Hepatocyte (in vitro differentiated cells): ENCODE measurements around the gene RGS19. TPM values are rescaled to one million over a fixed set of nuclear protein-coding genes. Genes with fewer than 3 reads are reported as not detected.

ENCODE experiments used
- DNase-seq: peaks from one replicate; pipeline ENCODE4 v3.0.0-alpha.2; 2016; ENCODE audit warnings: low spot score
- H2AFZ ChIP-seq: fragments of 200-600 bp; sonication (generic); 2 replicates; pipeline ENCODE4 v1.6.0; 2016; ENCODE audit warnings: antibody characterized with exemption, mild to moderate bottlenecking
- H3K27ac ChIP-seq: fragments of 200-600 bp; sonication (generic); 2 replicates; pipeline ENCODE4 v1.5.1; 2016; ENCODE audit warnings: mild to moderate bottlenecking
- H3K27me3 ChIP-seq: fragments of 200-600 bp; sonication (generic); 2 replicates; pipeline ENCODE4 v1.6.1; 2016
- H3K36me3 ChIP-seq: fragments of 200-600 bp; sonication (generic); replicated peaks from 2 replicates; pipeline ENCODE4 v1.5.1; 2016; ENCODE audit warnings: low read depth; ENCODE audit not compliant: insufficient read depth
- H3K4me1 ChIP-seq: fragments of 200-600 bp; sonication (generic); 2 replicates; pipeline ENCODE4 v1.5.1; 2016; ENCODE audit warnings: mild to moderate bottlenecking, moderate library complexity; ENCODE audit not compliant: insufficient read depth
- H3K4me2 ChIP-seq: fragments of 200-600 bp; sonication (generic); 2 replicates; pipeline ENCODE4 v1.6.0; 2016
- H3K4me3 ChIP-seq: fragments of 200-600 bp; sonication (generic); 2 replicates; pipeline ENCODE4 v1.5.1; 2016; ENCODE audit warnings: mild to moderate bottlenecking
- H3K79me2 ChIP-seq: fragments of 200-600 bp; sonication (generic); 2 replicates; pipeline ENCODE4 v1.6.0; 2017; ENCODE audit warnings: mild to moderate bottlenecking
- H3K9me2 ChIP-seq: fragments of 200-600 bp; sonication (generic); replicated peaks from 2 replicates; pipeline ENCODE4 v1.6.0; 2017; ENCODE audit warnings: mild to moderate bottlenecking; ENCODE audit not compliant: insufficient read depth
- H3K9me3 ChIP-seq: fragments of 200-600 bp; sonication (generic); 2 replicates; pipeline ENCODE4 v1.5.1; 2016; ENCODE audit warnings: low read depth, mild to moderate bottlenecking
- H4K20me1 ChIP-seq: fragments of 200-600 bp; sonication (generic); 2 replicates; pipeline ENCODE4 v1.6.0; 2016; ENCODE audit warnings: mild to moderate bottlenecking; ENCODE audit not compliant: insufficient read depth, poor library complexity, severe bottlenecking
- CTCF ChIP-seq: fragments of 200-600 bp; sonication (generic); IDR thresholded peaks from 2 replicates; pipeline ENCODE4 v1.5.1; 2016; ENCODE audit warnings: antibody characterized with exemption, mild to moderate bottlenecking; ENCODE audit not compliant: poor library complexity
- EZH2 ChIP-seq: fragments of 200-600 bp; sonication (generic); IDR thresholded peaks from 2 replicates; pipeline ENCODE4 v1.6.1; 2016; ENCODE audit warnings: antibody characterized with exemption, mild to moderate bottlenecking, borderline replicate concordance
- EZH2phosphoT487 ChIP-seq: fragments of 200-600 bp; sonication (generic); IDR thresholded peaks from one replicate; pipeline ENCODE4 v1.6.1; 2018; ENCODE audit warnings: antibody characterized with exemption, mild to moderate bottlenecking, low read depth, moderate library complexity; ENCODE audit not compliant: unreplicated experiment, severe bottlenecking
- WGBS: methylation state at CpG from one replicate; pipeline ENCODE4 v1.1.6; 2016; ENCODE audit warnings: low lambda C conversion rate; ENCODE audit errors: missing lambda C conversion rate; 5-methylcytosine and 5-hydroxymethylcytosine counted together
- polyA plus RNA-seq: library from polyadenylated mRNA; unstranded; fragments of >200 nt; fragmentation: Nextera tagmentation; extraction: Ambion mirVana; gene quantifications from 2 replicates; pipeline ENCODE4 v1.2.1, GENCODE V29; 2016
- total RNA-seq: library from RNA; depleted of rRNA; stranded (reverse); fragments of >200 nt; gene quantifications from 2 replicates; pipeline ENCODE4 v1.2.3, GENCODE V29; 2014

The RGS19 gene
- total and polyA plus RNA-seq, 2 experiments from 2014 or later = 8.8 to 10.9 TPM

DNA sequence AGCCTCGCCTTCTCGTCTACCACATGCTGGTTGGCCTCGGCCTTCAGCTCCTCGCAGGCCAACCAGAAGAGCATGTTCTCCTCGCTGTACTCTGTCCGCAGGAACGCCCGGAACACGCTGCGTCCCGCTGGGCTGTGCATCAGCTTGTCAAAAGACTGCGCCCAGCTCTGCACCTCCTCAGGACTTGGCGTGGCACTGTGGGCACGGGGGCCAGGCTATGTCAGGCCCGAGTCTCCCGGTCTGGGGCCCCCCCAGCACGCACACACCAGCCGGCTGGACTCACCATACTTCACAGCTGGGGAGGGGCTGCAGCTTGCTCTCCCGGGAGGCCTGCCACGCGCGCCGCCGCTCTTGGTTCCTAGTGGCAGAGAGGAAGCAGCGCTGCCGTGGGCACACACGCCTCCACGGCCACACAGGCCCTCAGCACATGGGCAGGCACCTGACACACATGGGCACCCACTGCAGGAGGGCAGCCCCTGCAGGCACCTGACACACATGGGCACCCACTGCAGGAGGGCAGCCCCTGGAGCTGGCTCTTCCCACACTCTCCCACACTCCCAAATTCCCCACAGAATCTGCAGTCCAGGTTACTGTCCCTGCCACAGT, 5.0 kb downstream of the RGS19 start:
- H3K4me2 ChIP-seq = no peak overlapping the region
- no peaks in the 10 kb centered on the region for H3K9me2 ChIP-seq
- H3K79me2 ChIP-seq = no peaks in the 10 kb centered on the region
- peaks cover 7% of the 10 kb centered on the region for H3K4me1 ChIP-seq
- TF ChIP-seq CTCF = no peak
- no peak for TF ChIP-seq EZH2phosphoT487
- TF ChIP-seq EZH2 = no peak
- H3K4me3 ChIP-seq = no peak overlapping the region
- DNase-seq = no peak
- WGBS = 95% methylated on average over 28 of the region's 28 CpGs
- no peaks in the 10 kb centered on the region for H3K9me3 ChIP-seq
- no peaks in the 10 kb centered on the region for H4K20me1 ChIP-seq
- H3K27me3 ChIP-seq = no peaks in the 10 kb centered on the region
- H3K36me3 ChIP-seq = no peaks in the 10 kb centered on the region
- H2AFZ ChIP-seq = no peak overlapping the region
- no peak overlapping the region for H3K27ac ChIP-seq

GRCh38 chr20:64073476-64074183, 5.7 kb downstream of the RGS19 start:
- H3K9me2 ChIP-seq = no peaks in the 10 kb centered on the region
- 93% methylated on average over 31 of the region's 37 CpGs for WGBS

DNA sequence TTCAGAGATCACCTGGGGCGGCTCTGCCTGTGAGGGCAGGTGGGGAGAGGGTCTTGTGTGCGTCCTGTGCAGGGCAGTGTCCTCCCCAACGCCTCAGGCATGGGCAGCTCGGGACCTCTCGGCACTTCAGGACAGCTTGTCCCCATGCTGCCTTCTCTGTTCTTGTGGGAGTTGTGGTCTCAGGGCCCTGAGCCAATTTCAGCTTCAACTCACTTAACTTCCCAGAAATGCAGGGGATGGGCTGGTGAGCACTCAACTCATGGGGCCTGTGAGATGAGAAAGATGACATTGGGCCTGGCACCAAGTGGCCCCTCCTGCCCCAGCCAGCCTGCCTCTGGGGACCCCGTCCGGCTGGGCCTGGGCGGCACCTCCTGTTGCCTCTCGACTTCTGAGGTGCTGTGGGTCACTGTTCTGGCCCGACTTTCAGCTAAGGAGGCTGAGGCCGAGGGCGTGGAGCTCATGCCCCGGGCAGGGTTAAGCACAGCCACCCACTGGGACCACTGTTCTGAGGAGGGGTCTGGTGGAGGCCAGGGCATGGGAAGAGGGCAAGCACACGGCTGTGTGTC, 6.7 kb downstream of the RGS19 start:
- Histone ChIP-seq H4K20me1 (no peaks in the 10 kb centered on the region), H3K9me2 (no peaks in the 10 kb centered on the region), H3K4me2 (no peak overlapping the region), H3K9me3 (no peaks in the 10 kb centered on the region), H3K4me3 (no peak overlapping the region), H2AFZ (no peak overlapping the region), H3K79me2 (no peaks in the 10 kb centered on the region), H3K27me3 (no peaks in the 10 kb centered on the region), H3K4me1 (no peaks in the 10 kb centered on the region), H3K27ac (no peak overlapping the region), H3K36me3 (no peaks in the 10 kb centered on the region)
- TF ChIP-seq EZH2phosphoT487 (no peak), EZH2 (no peak), CTCF (no peak)
- DNase-seq = no peak
- 90% methylated on average over 14 of the region's 14 CpGs for WGBS

More at GRCh38 chr20:64073476-64074183, 5.7 kb downstream of the RGS19 start:
- H3K27ac ChIP-seq = no peak overlapping the region
- H2AFZ ChIP-seq = no peak overlapping the region
- H3K4me1 ChIP-seq = peaks cover under 1% of the 10 kb centered on the region
- no peaks in the 10 kb centered on the region for H3K79me2 ChIP-seq
- no peak overlapping the region for H3K4me3 ChIP-seq
- TF ChIP-seq EZH2phosphoT487 (no peak), CTCF (no peak), EZH2 (no peak)
- H3K27me3 ChIP-seq = no peaks in the 10 kb centered on the region
- no peaks in the 10 kb centered on the region for H3K9me3 ChIP-seq
- H4K20me1 ChIP-seq = no peaks in the 10 kb centered on the region
- DNase-seq = no peak
- no peak overlapping the region for H3K4me2 ChIP-seq
- no peaks in the 10 kb centered on the region for H3K36me3 ChIP-seq
